ENCODE results near the gene GTSE1. TPM values are rescaled to one million over a fixed set of nuclear protein-coding genes. Genes with fewer than 3 reads are reported as not detected.
A peak's percentile ranks its signal among the peaks of the same experiment; 100 is the strongest.

GTSE1 gene
- total RNA-seq, 1 experiment from 2014 or later = 46.1 TPM

- TF ChIP-seq, protein P1, sequence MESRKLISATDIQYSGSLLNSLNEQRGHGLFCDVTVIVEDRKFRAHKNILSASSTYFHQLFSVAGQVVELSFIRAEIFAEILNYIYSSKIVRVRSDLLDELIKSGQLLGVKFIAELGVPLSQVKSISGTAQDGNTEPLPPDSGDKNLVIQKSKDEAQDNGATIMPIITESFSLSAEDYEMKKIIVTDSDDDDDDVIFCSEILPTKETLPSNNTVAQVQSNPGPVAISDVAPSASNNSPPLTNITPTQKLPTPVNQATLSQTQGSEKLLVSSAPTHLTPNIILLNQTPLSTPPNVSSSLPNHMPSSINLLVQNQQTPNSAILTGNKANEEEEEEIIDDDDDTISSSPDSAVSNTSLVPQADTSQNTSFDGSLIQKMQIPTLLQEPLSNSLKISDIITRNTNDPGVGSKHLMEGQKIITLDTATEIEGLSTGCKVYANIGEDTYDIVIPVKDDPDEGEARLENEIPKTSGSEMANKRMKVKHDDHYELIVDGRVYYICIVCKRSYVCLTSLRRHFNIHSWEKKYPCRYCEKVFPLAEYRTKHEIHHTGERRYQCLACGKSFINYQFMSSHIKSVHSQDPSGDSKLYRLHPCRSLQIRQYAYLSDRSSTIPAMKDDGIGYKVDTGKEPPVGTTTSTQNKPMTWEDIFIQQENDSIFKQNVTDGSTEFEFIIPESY (IDR thresholded peaks at IDR 0.05; ENCODE audit: extremely low read depth, insufficient replicate concordance, low read length) = no peak
- TF ChIP-seq, protein P2, sequence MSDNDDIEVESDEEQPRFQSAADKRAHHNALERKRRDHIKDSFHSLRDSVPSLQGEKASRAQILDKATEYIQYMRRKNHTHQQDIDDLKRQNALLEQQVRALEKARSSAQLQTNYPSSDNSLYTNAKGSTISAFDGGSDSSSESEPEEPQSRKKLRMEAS (IDR thresholded peaks at IDR 0.05) = no peak
- TF ChIP-seq ZFX (IDR thresholded peaks at IDR 0.05) (no peak), EZH2phosphoT487 (IDR thresholded peaks at IDR 0.05; ENCODE audit: borderline replicate concordance) (no peak)
- ChIA-PET POLR2A (interaction anchor here (0.9 to 1.3 kb wide), 2 partner anchors 175 to 197 kb away, joined by 3 to 15 read pairs; no protein-coding TSS in a partner anchor), CTCF (interaction anchor here (1.0 to 4.1 kb wide), 17 partner anchors 9 to 212 kb away, joined by 3 to 146 read pairs (median 5); partner anchors contain the start of gene CELSR1), RAD21 (ENCODE audit: low non-redundant PET in 1 of 2, low total read pairs in 2 of 2, uncharacterized antibody in 2 of 2, unreplicated experiment in 2 of 2) (interaction anchor here (0.5 to 2.1 kb wide), 10 partner anchors 10 to 196 kb away, joined by 3 to 31 read pairs (median 4); no protein-coding TSS in a partner anchor)
- H3K9me3 ChIP-seq (ENCODE audit: control insufficient read depth in 1 of 2, insufficient read depth in 1 of 2, low read depth in 1 of 2, low read length in 2 of 2) = no peaks in the 10 kb centered on the region
- DNase-seq (ENCODE audit: low read depth, low spot score) (no peak), ATAC-seq (peak; percentile 45)
- H3K4me3 ChIP-seq (replicated peaks in 1 of 2; ENCODE audit: low read depth in 1 of 2, low read length in 2 of 2) = no peak overlapping the region
- no peaks in the 10 kb centered on the region for H4K20me1 ChIP-seq (ENCODE audit: insufficient read depth)
- H3K9ac ChIP-seq (ENCODE audit: low read length) = no peak overlapping the region
- H3K27me3 ChIP-seq (ENCODE audit: insufficient read depth, low read length) = no peaks in the 10 kb centered on the region
- no peak overlapping the region for H3K27ac ChIP-seq (ENCODE audit: low read depth, low read length)
- peaks cover 0 to 12% of the 10 kb centered on the region in 2 experiments; a peak in 2 of 4 replicates for H3K4me1 ChIP-seq (ENCODE audit: control insufficient read depth in 1 of 2, insufficient read depth in 2 of 2, low read length in 2 of 2)
- H3K9me2 ChIP-seq (ENCODE audit: insufficient read depth) = no peaks in the 10 kb centered on the region
- no peaks in the 10 kb centered on the region; a peak in 1 of 4 replicates for H3K36me3 ChIP-seq (ENCODE audit: control insufficient read depth in 1 of 2, insufficient read depth in 2 of 2, low read length in 2 of 2)
- BruUV-seq (replicated peaks) = no TSS peak
- H3K79me2 ChIP-seq (ENCODE audit: insufficient read depth, low read length) = no peaks in the 10 kb centered on the region
- intact Hi-C loops (cut with micrococcal nuclease) = loop anchor here (1.0 kb wide), 2 partner anchors 170 to 175 kb away; partner anchors contain the start of gene CELSR1
- no peak overlapping the region for H2AFZ ChIP-seq (ENCODE audit: low read depth, low read length, poor library complexity, severe bottlenecking)
- 0 out of 2 replicates have a peak overlapping the region, but pooled peaks have one; percentile 5 for H3K4me2 ChIP-seq (ENCODE audit: low read length)
Measured at GRCh38 chr22:46366801-46367706, 70.4 kb downstream of the GTSE1 start.
